Loucy (cell line): Measurements from ENCODE around the gene AKT1S1.
A peak's percentile ranks its signal among the peaks of the same experiment; 100 is the strongest.
"Not testable (repeated sequence)": the region's sequence is repeated elsewhere in the genome, so short reads cannot be mapped to it uniquely, and the experiment has no call there.

Experiments
- H2AFZ ChIP-seq: fragments of 200-600 bp; sonication (generic); 2 replicates; pipeline ENCODE4 v1.6.0; 2016; ENCODE audit warnings: antibody characterized with exemption, mild to moderate bottlenecking, low read length, moderate library complexity
- H3F3A ChIP-seq: fragments of 200-600 bp; 2 replicates; pipeline ENCODE4 v1.6.0; 2016; ENCODE audit warnings: antibody characterized with exemption, low read depth, mild to moderate bottlenecking
- H3K27me3 ChIP-seq: fragments of 200-600 bp; sonication (generic); 2 replicates; pipeline ENCODE4 v1.6.1; 2014; ENCODE audit warnings: low read length, mild to moderate bottlenecking; ENCODE audit not compliant: insufficient read depth, poor library complexity, severe bottlenecking
- H3K36me3 ChIP-seq: fragments of 200-600 bp; sonication (generic); 2 replicates; pipeline ENCODE4 v1.6.1; 2016; ENCODE audit warnings: low read length; ENCODE audit not compliant: insufficient read depth
- H3K4me1 ChIP-seq: fragments of 200-600 bp; sonication (generic); 2 replicates; pipeline ENCODE4 v1.5.1; 2014; ENCODE audit warnings: low read length, mild to moderate bottlenecking; ENCODE audit not compliant: insufficient read depth, poor library complexity, severe bottlenecking
- H3K4me2 ChIP-seq: fragments of 200-600 bp; sonication (generic); 2 replicates; pipeline ENCODE4 v1.6.0; 2014; ENCODE audit warnings: antibody characterized with exemption, low read length, low read depth, mild to moderate bottlenecking; ENCODE audit not compliant: poor library complexity, severe bottlenecking
- H3K4me3 ChIP-seq: fragments of 200-600 bp; sonication (generic); 2 replicates; pipeline ENCODE4 v1.5.1; 2014; ENCODE audit warnings: low read length, mild to moderate bottlenecking, mixed read lengths; ENCODE audit not compliant: poor library complexity, severe bottlenecking
- H3K79me2 ChIP-seq: fragments of 200-600 bp; sonication (generic); 2 replicates; pipeline ENCODE4 v1.6.1; 2014; ENCODE audit warnings: low read length; ENCODE audit not compliant: insufficient read depth
- H3K9ac ChIP-seq: fragments of 200-600 bp; sonication (generic); 2 replicates; pipeline ENCODE4 v1.6.0; 2014; ENCODE audit warnings: mild to moderate bottlenecking, low read depth, low read length, moderate library complexity; ENCODE audit not compliant: poor library complexity, severe bottlenecking
- H3K9me2 ChIP-seq: fragments of 200-600 bp; sonication (generic); replicated peaks from 2 replicates; pipeline ENCODE4 v1.6.1; 2016; ENCODE audit warnings: low read depth, low read length, mixed read lengths
- H3K9me3 ChIP-seq: fragments of 200-600 bp; sonication (generic); 2 replicates; pipeline ENCODE4 v1.6.1; 2014; ENCODE audit warnings: mild to moderate bottlenecking, antibody characterized with exemption, low read length, low read depth; ENCODE audit not compliant: insufficient read depth
- H4K20me1 ChIP-seq: fragments of 200-600 bp; sonication (generic); 2 replicates; pipeline ENCODE4 v1.6.0; 2014; ENCODE audit warnings: antibody characterized with exemption, low read length, mild to moderate bottlenecking; ENCODE audit not compliant: insufficient read depth, poor library complexity, severe bottlenecking
- CTCF ChIP-seq: fragments of 200-600 bp; sonication (generic); conservative IDR thresholded peaks from 2 replicates; pipeline ENCODE4 v1.5.1; 2014; ENCODE audit warnings: mild to moderate bottlenecking, antibody characterized with exemption, low read length
- EZH2phosphoT487 ChIP-seq: fragments of 200-600 bp; IDR thresholded peaks from 2 replicates; pipeline ENCODE4 v1.6.1; 2018; ENCODE audit warnings: antibody characterized with exemption, mild to moderate bottlenecking, moderate library complexity, borderline replicate concordance

The AKT1S1 gene

GRCh38 chr19:49877020-49877878 lies at the start of gene AKT1S1, which contains the start of gene TBC1D17:
TSS of gene AKT1S1 (minus strand) at chr19:49877355. CDS start at chr19:49873295, 4,060 bp downstream.
TSS of gene TBC1D17 (plus strand) at chr19:49877702. CDS start at chr19:49877724, 22 bp downstream.
- Histone ChIP-seq H2AFZ (peak within 1 kb of the TSS; percentile 90), H3F3A (no peaks in the 10 kb centered on the region), H3K4me1 (peaks cover 24% of the 10 kb centered on the region), H3K9ac (peak within 1 kb of the TSS; percentile 91), H4K20me1 (peaks cover 11% of the 10 kb centered on the region), H3K36me3 (peaks cover 5% of the 10 kb centered on the region; the same call in 1 of the 2 replicates), H3K27me3 (no peaks in the 10 kb centered on the region), H3K9me3 (no peaks in the 10 kb centered on the region), H3K4me2 (peak within 1 kb of the TSS; percentile 99), H3K4me3 (peak within 1 kb of the TSS; percentile 95), H3K9me2 (no peaks in the 10 kb centered on the region), H3K79me2 (peaks cover 34% of the 10 kb centered on the region)
- TF ChIP-seq CTCF: no peak
- TF ChIP-seq EZH2phosphoT487: no peak

DNA sequence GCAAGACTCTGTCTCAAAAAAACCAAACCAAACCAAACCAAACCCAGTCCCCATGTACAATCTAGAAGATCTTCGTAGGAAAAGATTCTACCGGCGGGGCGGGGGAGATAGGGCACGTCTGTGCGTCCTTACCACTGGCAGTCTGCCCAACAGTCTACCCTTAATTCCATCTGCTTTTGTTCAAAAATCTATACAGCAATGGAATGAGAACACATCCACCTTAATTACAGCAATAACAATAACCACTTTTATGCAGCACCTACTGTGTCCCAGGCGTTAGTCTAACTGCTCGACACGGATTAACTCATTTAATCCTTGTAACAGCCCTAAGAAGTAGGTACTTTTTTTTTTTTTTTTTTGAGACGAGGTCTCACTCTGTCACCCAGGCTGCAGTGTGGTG lies 49.4 kb upstream of the AKT1S1 start:
- peak overlapping the region; percentile 88 for H3K4me3 ChIP-seq
- H3K9ac ChIP-seq: peak overlapping the region; percentile 97
- TF ChIP-seq EZH2phosphoT487 (no peak), CTCF (no peak)
- no peaks in the 10 kb centered on the region for H3K9me3 ChIP-seq
- peaks cover 69% of the 10 kb centered on the region for H4K20me1 ChIP-seq
- H3K27me3 ChIP-seq: peaks cover 7% of the 10 kb centered on the region
- peaks cover 86% of the 10 kb centered on the region for H3K79me2 ChIP-seq
- peak overlapping the region; percentile 96 for H3K4me2 ChIP-seq
- H2AFZ ChIP-seq: no peak overlapping the region
- peaks cover 32% of the 10 kb centered on the region; the same call in 1 of the 2 replicates for H3K36me3 ChIP-seq
- H3K4me1 ChIP-seq: peaks cover 59% of the 10 kb centered on the region
- H3K9me2 ChIP-seq: no peaks in the 10 kb centered on the region
- peaks cover 11% of the 10 kb centered on the region; the same call in 1 of the 2 replicates for H3F3A ChIP-seq

GRCh38 chr19:49925486-49925885 lies 48.3 kb upstream of the AKT1S1 start:
- H3K9ac ChIP-seq: peak overlapping the region; percentile 65

DNA sequence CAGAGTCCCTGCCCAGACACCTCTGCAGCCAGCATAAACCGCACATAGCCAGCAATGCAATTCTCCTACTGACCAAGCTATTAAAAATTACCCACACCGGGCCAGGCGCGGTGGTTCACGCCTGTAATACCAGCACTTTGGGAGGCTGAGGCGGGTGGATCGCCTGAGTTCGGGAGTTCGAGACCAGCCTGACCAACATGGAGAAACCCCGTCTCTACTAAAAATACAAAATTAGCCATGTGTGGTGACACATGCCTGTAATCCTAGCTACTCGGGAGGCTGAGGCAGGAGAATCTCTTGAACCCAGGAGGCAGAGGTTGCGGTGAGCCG lies 47.7 kb upstream of the AKT1S1 start:
- H3K4me2 ChIP-seq: peak overlapping the region; percentile 96

More at GRCh38 chr19:49925486-49925885, 48.3 kb upstream of the AKT1S1 start:
- Histone ChIP-seq H3K4me2 (peak overlapping the region; percentile 96), H2AFZ (no peak overlapping the region), H3K27me3 (peaks cover 7% of the 10 kb centered on the region), H3K4me1 (peaks cover 59% of the 10 kb centered on the region), H3K36me3 (peaks cover 32% of the 10 kb centered on the region; the same call in 1 of the 2 replicates), H3F3A (peaks cover 2% of the 10 kb centered on the region; the same call in 1 of the 2 replicates), H3K79me2 (peaks cover 93% of the 10 kb centered on the region), H3K9me3 (no peaks in the 10 kb centered on the region), H3K4me3 (peak overlapping the region; percentile 69), H3K9me2 (no peaks in the 10 kb centered on the region), H4K20me1 (peaks cover 80% of the 10 kb centered on the region)
- TF ChIP-seq CTCF (no peak), EZH2phosphoT487 (no peak)

More for the DNA sequence above, 47.7 kb upstream of the AKT1S1 start:
- not testable (repeated sequence) for H3K27me3 ChIP-seq, H3K9me3 ChIP-seq, H3F3A ChIP-seq, H3K9me2 ChIP-seq, H2AFZ ChIP-seq
- Histone ChIP-seq H3K4me3 (peak overlapping the region; percentile 69), H3K36me3 (peaks cover 32% of the 10 kb centered on the region; the same call in 1 of the 2 replicates), H4K20me1 (peaks cover 86% of the 10 kb centered on the region), H3K79me2 (peaks cover 95% of the 10 kb centered on the region), H3K9ac (peak overlapping the region; percentile 65), H3K4me1 (peaks cover 56% of the 10 kb centered on the region)
